Measurements from ENCODE around the gene ANKRD31.
"Not testable (repeated sequence)": the region's sequence is repeated elsewhere in the genome, so short reads cannot be mapped to it uniquely, and the experiment has no call there.

ANKRD31 gene

GRCh38 chr5:75235711-75236110, 967 bp downstream of the ANKRD31 start:
- Histone ChIP-seq H3K27me3 (ENCODE audit: control insufficient read depth, insufficient read depth, low read length, poor library complexity, severe bottlenecking) (no peaks in the 10 kb centered on the region), H3K4me1 (ENCODE audit: control insufficient read depth, insufficient read depth, low read length) (no peaks in the 10 kb centered on the region), H3K36me3 (ENCODE audit: control insufficient read depth, insufficient read depth, low read length) (no peaks in the 10 kb centered on the region), H3K4me3 (ENCODE audit: insufficient read depth, low read depth, low read length) (no peak overlapping the region), H3K27ac (ENCODE audit: insufficient read depth, low read depth, low read length, poor library complexity, severe bottlenecking) (no peak overlapping the region), H3K9me3 (ENCODE audit: control insufficient read depth, low read length) (no peaks in the 10 kb centered on the region)
- 93 to 94% methylated on average over 4 of the region's 4 CpGs for WGBS, 2 experiments

- Histone ChIP-seq H3K36me3 (ENCODE audit: control insufficient read depth, insufficient read depth, low read length) (no peaks in the 10 kb centered on the region), H3K27me3 (ENCODE audit: control insufficient read depth, insufficient read depth, low read length, poor library complexity, severe bottlenecking) (no peaks in the 10 kb centered on the region), H3K4me1 (ENCODE audit: control insufficient read depth, insufficient read depth, low read length) (no peaks in the 10 kb centered on the region), H3K4me3 (ENCODE audit: insufficient read depth, low read depth, low read length) (no peak overlapping the region), H3K27ac (ENCODE audit: insufficient read depth, low read depth, low read length, poor library complexity, severe bottlenecking) (no peak overlapping the region), H3K9me3 (ENCODE audit: control insufficient read depth, low read length) (no peaks in the 10 kb centered on the region)
Observed at GRCh38 chr5:75234251-75234650, 2.4 kb downstream of the ANKRD31 start.

- H3K27me3 ChIP-seq (ENCODE audit: control insufficient read depth, insufficient read depth, low read length, poor library complexity, severe bottlenecking) = no peaks in the 10 kb centered on the region
- no peak overlapping the region for H3K27ac ChIP-seq (ENCODE audit: insufficient read depth, low read depth, low read length, poor library complexity, severe bottlenecking)
- WGBS, 2 experiments = 86 to 98% methylated on average over 1 to 2 of the region's 2 CpGs
- H3K4me1 ChIP-seq (ENCODE audit: control insufficient read depth, insufficient read depth, low read length) = no peaks in the 10 kb centered on the region
- no peak overlapping the region for H3K4me3 ChIP-seq (ENCODE audit: insufficient read depth, low read depth, low read length)
- H3K9me3 ChIP-seq (ENCODE audit: control insufficient read depth, low read length) = no peaks in the 10 kb centered on the region
- no peaks in the 10 kb centered on the region for H3K36me3 ChIP-seq (ENCODE audit: control insufficient read depth, insufficient read depth, low read length)
Observed at GRCh38 chr5:75226916-75227315, 9.8 kb downstream of the ANKRD31 start.

- no peak overlapping the region for H3K27ac ChIP-seq (ENCODE audit: insufficient read depth, low read depth, low read length, poor library complexity, severe bottlenecking)
- no peaks in the 10 kb centered on the region for H3K9me3 ChIP-seq (ENCODE audit: control insufficient read depth, low read length)
- no peak overlapping the region for H3K4me3 ChIP-seq (ENCODE audit: insufficient read depth, low read depth, low read length)
- no peaks in the 10 kb centered on the region for H3K36me3 ChIP-seq (ENCODE audit: control insufficient read depth, insufficient read depth, low read length)
- H3K4me1 ChIP-seq (ENCODE audit: control insufficient read depth, insufficient read depth, low read length) = no peaks in the 10 kb centered on the region
- no peaks in the 10 kb centered on the region for H3K27me3 ChIP-seq (ENCODE audit: control insufficient read depth, insufficient read depth, low read length, poor library complexity, severe bottlenecking)
Observed at GRCh38 chr5:75225506-75225905, 11.2 kb downstream of the ANKRD31 start.

GRCh38 chr5:75220787-75221186, 15.9 kb downstream of the ANKRD31 start:
- not testable (repeated sequence) for H3K4me3 ChIP-seq (ENCODE audit: insufficient read depth, low read depth, low read length); H3K36me3 ChIP-seq (ENCODE audit: control insufficient read depth, insufficient read depth, low read length)
- 91 to 96% methylated on average over 2 of the region's 2 CpGs for WGBS, 2 experiments

GRCh38 chr5:75214928-75215327, 21.8 kb downstream of the ANKRD31 start:
- no peaks in the 10 kb centered on the region for H3K27me3 ChIP-seq (ENCODE audit: control insufficient read depth, insufficient read depth, low read length, poor library complexity, severe bottlenecking)
- no peaks in the 10 kb centered on the region for H3K9me3 ChIP-seq (ENCODE audit: control insufficient read depth, low read length)
- 93 to 98% methylated on average over 4 of the region's 4 CpGs for WGBS, 2 experiments
- no peak overlapping the region for H3K4me3 ChIP-seq (ENCODE audit: insufficient read depth, low read depth, low read length)
- no peak overlapping the region for H3K27ac ChIP-seq (ENCODE audit: insufficient read depth, low read depth, low read length, poor library complexity, severe bottlenecking)
- H3K36me3 ChIP-seq (ENCODE audit: control insufficient read depth, insufficient read depth, low read length) = no peaks in the 10 kb centered on the region
- no peaks in the 10 kb centered on the region for H3K4me1 ChIP-seq (ENCODE audit: control insufficient read depth, insufficient read depth, low read length)

More at GRCh38 chr5:75220787-75221186, 15.9 kb downstream of the ANKRD31 start:
- H3K4me1 ChIP-seq (ENCODE audit: control insufficient read depth, insufficient read depth, low read length); H3K9me3 ChIP-seq (ENCODE audit: control insufficient read depth, low read length); H3K27me3 ChIP-seq (ENCODE audit: control insufficient read depth, insufficient read depth, low read length, poor library complexity, severe bottlenecking); H3K27ac ChIP-seq (ENCODE audit: insufficient read depth, low read depth, low read length, poor library complexity, severe bottlenecking): not testable (repeated sequence)

- Histone ChIP-seq H3K27ac (ENCODE audit: insufficient read depth, low read depth, low read length, poor library complexity, severe bottlenecking) (no peak overlapping the region), H3K4me1 (ENCODE audit: control insufficient read depth, insufficient read depth, low read length) (no peaks in the 10 kb centered on the region), H3K9me3 (ENCODE audit: control insufficient read depth, low read length) (no peaks in the 10 kb centered on the region), H3K36me3 (ENCODE audit: control insufficient read depth, insufficient read depth, low read length) (no peaks in the 10 kb centered on the region), H3K4me3 (ENCODE audit: insufficient read depth, low read depth, low read length) (no peak overlapping the region), H3K27me3 (ENCODE audit: control insufficient read depth, insufficient read depth, low read length, poor library complexity, severe bottlenecking) (no peaks in the 10 kb centered on the region)
- 88 to 100% methylated on average over 1 of the region's 2 CpGs for WGBS, 2 experiments
Observed at GRCh38 chr5:75214409-75214808, 22.3 kb downstream of the ANKRD31 start.

- Histone ChIP-seq H3K27ac (ENCODE audit: insufficient read depth, low read depth, low read length, poor library complexity, severe bottlenecking) (no peak overlapping the region), H3K36me3 (ENCODE audit: control insufficient read depth, insufficient read depth, low read length) (no peaks in the 10 kb centered on the region), H3K4me1 (ENCODE audit: control insufficient read depth, insufficient read depth, low read length) (no peaks in the 10 kb centered on the region), H3K27me3 (ENCODE audit: control insufficient read depth, insufficient read depth, low read length, poor library complexity, severe bottlenecking) (no peaks in the 10 kb centered on the region), H3K4me3 (ENCODE audit: insufficient read depth, low read depth, low read length) (no peak overlapping the region), H3K9me3 (ENCODE audit: control insufficient read depth, low read length) (no peaks in the 10 kb centered on the region)
- 83 to 96% methylated on average over 2 of the region's 3 CpGs for WGBS, 2 experiments
Observed at GRCh38 chr5:75203604-75204003, 33.1 kb downstream of the ANKRD31 start.

- Histone ChIP-seq H3K27me3 (ENCODE audit: control insufficient read depth, insufficient read depth, low read length, poor library complexity, severe bottlenecking) (no peaks in the 10 kb centered on the region), H3K4me3 (ENCODE audit: insufficient read depth, low read depth, low read length) (no peak overlapping the region), H3K4me1 (ENCODE audit: control insufficient read depth, insufficient read depth, low read length) (no peaks in the 10 kb centered on the region), H3K9me3 (ENCODE audit: control insufficient read depth, low read length) (no peaks in the 10 kb centered on the region), H3K36me3 (ENCODE audit: control insufficient read depth, insufficient read depth, low read length) (no peaks in the 10 kb centered on the region), H3K27ac (ENCODE audit: insufficient read depth, low read depth, low read length, poor library complexity, severe bottlenecking) (no peak overlapping the region)
- 81 to 92% methylated on average over 1 of the region's 1 CpG for WGBS, 2 experiments
Observed at GRCh38 chr5:75202935-75203334, 33.7 kb downstream of the ANKRD31 start.

- H3K4me3 ChIP-seq (ENCODE audit: insufficient read depth, low read depth, low read length) = no peak overlapping the region
- H3K9me3 ChIP-seq (ENCODE audit: control insufficient read depth, low read length) = no peaks in the 10 kb centered on the region
- H3K36me3 ChIP-seq (ENCODE audit: control insufficient read depth, insufficient read depth, low read length) = no peaks in the 10 kb centered on the region
- H3K4me1 ChIP-seq (ENCODE audit: control insufficient read depth, insufficient read depth, low read length) = no peaks in the 10 kb centered on the region
- no peak overlapping the region for H3K27ac ChIP-seq (ENCODE audit: insufficient read depth, low read depth, low read length, poor library complexity, severe bottlenecking)
- 92 to 96% methylated on average over 4 of the region's 4 CpGs for WGBS, 2 experiments
- H3K27me3 ChIP-seq (ENCODE audit: control insufficient read depth, insufficient read depth, low read length, poor library complexity, severe bottlenecking) = no peaks in the 10 kb centered on the region
Observed at GRCh38 chr5:75200776-75201175, 35.9 kb downstream of the ANKRD31 start.

- H3K9me3 ChIP-seq (ENCODE audit: control insufficient read depth, low read length) = no peaks in the 10 kb centered on the region
- H3K27me3 ChIP-seq (ENCODE audit: control insufficient read depth, insufficient read depth, low read length, poor library complexity, severe bottlenecking) = no peaks in the 10 kb centered on the region
- WGBS, 2 experiments = 89 to 92% methylated on average over 1 of the region's 1 CpG
- no peaks in the 10 kb centered on the region for H3K4me1 ChIP-seq (ENCODE audit: control insufficient read depth, insufficient read depth, low read length)
- H3K4me3 ChIP-seq (ENCODE audit: insufficient read depth, low read depth, low read length) = no peak overlapping the region
- H3K36me3 ChIP-seq (ENCODE audit: control insufficient read depth, insufficient read depth, low read length) = no peaks in the 10 kb centered on the region
- no peak overlapping the region for H3K27ac ChIP-seq (ENCODE audit: insufficient read depth, low read depth, low read length, poor library complexity, severe bottlenecking)
Observed at GRCh38 chr5:75199946-75200345, 36.7 kb downstream of the ANKRD31 start.

Data from ectodermal cell (in vitro differentiated cells).